Measurements from ENCODE around the gene TRIM69.
A peak's percentile ranks its signal among the peaks of the same experiment; 100 is the strongest.

Gene TRIM69

GRCh38 chr15:44705986-44706385, 30.3 kb upstream of the TRIM69 start:
- Histone ChIP-seq H3K9me3 (ENCODE audit: low read depth, low read length) (no peaks in the 10 kb centered on the region), H3K36me3 (ENCODE audit: insufficient read depth, low read length) (no peaks in the 10 kb centered on the region), H3K4me3 (no peak overlapping the region), H3K9ac (ENCODE audit: insufficient read length) (no peak overlapping the region), H3K27ac (no peak overlapping the region)
- TF ChIP-seq POLR2AphosphoS5 (IDR thresholded peaks at IDR 0.05; ENCODE audit: borderline replicate concordance, low read depth, low read length), result no peak
- no peak for TF ChIP-seq FOXP2 (optimal IDR thresholded peaks at IDR 0.05; ENCODE audit: control extremely low read depth, extremely low read length, insufficient read depth)
- TF ChIP-seq EZH2 (IDR thresholded peaks at IDR 0.05), result no peak
- DNase-seq (ENCODE audit: low read depth, low spot score), result no peak

- H3K9me3 ChIP-seq (ENCODE audit: low read depth, low read length), result no peaks in the 10 kb centered on the region
- no peak overlapping the region for H3K27ac ChIP-seq
- DNase-seq (ENCODE audit: low read depth, low spot score), result no peak
- no peak overlapping the region for H3K9ac ChIP-seq (ENCODE audit: insufficient read length)
- H3K36me3 ChIP-seq (ENCODE audit: insufficient read depth, low read length), result no peaks in the 10 kb centered on the region
- H3K4me3 ChIP-seq, result no peak overlapping the region
- TF ChIP-seq POLR2AphosphoS5 (IDR thresholded peaks at IDR 0.05; ENCODE audit: borderline replicate concordance, low read depth, low read length) (no peak), EZH2 (IDR thresholded peaks at IDR 0.05) (no peak), FOXP2 (optimal IDR thresholded peaks at IDR 0.05; ENCODE audit: control extremely low read depth, extremely low read length, insufficient read depth) (no peak)
These were observed 29.9 kb upstream of the TRIM69 start for GRCh38 chr15:44706401-44706800.

- no peaks in the 10 kb centered on the region for H3K9me3 ChIP-seq (ENCODE audit: low read depth, low read length)
- no peaks in the 10 kb centered on the region for H3K36me3 ChIP-seq (ENCODE audit: insufficient read depth, low read length)
- H3K9ac ChIP-seq (ENCODE audit: insufficient read length), result no peak overlapping the region
- DNase-seq (ENCODE audit: low read depth, low spot score), result no peak
- no peak overlapping the region for H3K4me3 ChIP-seq
- no peak for TF ChIP-seq EZH2 (IDR thresholded peaks at IDR 0.05)
- no peak for TF ChIP-seq POLR2AphosphoS5 (IDR thresholded peaks at IDR 0.05; ENCODE audit: borderline replicate concordance, low read depth, low read length)
- no peak for TF ChIP-seq FOXP2 (optimal IDR thresholded peaks at IDR 0.05; ENCODE audit: control extremely low read depth, extremely low read length, insufficient read depth)
- H3K27ac ChIP-seq, result no peak overlapping the region
These were observed 29.2 kb upstream of the TRIM69 start for GRCh38 chr15:44706946-44707636.

DNA sequence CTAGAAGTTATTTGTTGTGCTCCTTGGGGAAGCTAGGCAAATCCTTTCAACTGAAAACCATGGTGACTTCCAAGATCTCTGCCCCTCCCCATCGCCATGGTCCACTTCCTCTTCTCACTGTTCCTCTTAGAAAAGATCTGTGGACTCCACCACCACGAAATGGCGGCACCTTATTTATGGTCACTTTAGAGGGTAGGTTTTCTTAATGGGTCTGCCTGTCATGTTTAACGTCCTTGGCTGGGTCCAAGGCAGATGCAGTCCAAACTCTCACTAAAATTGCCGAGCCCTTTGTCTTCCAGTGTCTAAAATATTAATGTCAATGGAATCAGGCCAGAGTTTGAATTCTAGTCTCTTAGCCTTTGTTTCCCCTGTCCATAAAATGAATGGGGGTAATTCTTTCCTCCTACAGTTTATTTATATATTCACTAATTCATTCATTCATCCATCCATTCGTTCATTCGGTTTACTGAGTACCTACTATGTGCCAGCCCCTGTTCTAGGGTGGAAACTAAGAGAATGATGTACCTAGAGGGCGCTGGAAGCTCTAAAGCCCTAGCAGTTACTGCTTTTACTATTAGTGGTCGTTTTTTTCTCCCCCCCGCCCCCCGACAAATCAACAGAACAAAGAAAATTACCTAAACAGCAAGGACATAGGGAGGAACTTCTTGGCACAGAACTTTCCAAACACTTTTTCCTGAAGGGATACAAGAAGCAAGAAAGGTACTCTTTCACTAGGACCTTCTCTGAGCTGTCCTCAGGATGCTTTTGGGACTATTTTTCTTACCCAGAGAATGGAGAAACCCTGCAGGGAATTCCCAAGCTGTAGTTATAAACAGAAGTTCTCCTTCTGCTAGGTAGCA, 25.9 kb upstream of the TRIM69 start:
- Histone ChIP-seq H3K27ac (peak overlapping the region; percentile 80), H3K9ac (ENCODE audit: insufficient read length) (peak overlapping the region; percentile 80), H3K36me3 (ENCODE audit: insufficient read depth, low read length) (peaks cover 8% of the 10 kb centered on the region), H3K9me3 (ENCODE audit: low read depth, low read length) (no peaks in the 10 kb centered on the region), H3K4me3 (peak overlapping the region; percentile 95)
- TF ChIP-seq EZH2 (IDR thresholded peaks at IDR 0.05) (no peak), FOXP2 (optimal IDR thresholded peaks at IDR 0.05; ENCODE audit: control extremely low read depth, extremely low read length, insufficient read depth) (no peak), POLR2AphosphoS5 (IDR thresholded peaks at IDR 0.05; ENCODE audit: borderline replicate concordance, low read depth, low read length) (no peak)
- DNase-seq (ENCODE audit: low read depth, low spot score), result no peak

DNA sequence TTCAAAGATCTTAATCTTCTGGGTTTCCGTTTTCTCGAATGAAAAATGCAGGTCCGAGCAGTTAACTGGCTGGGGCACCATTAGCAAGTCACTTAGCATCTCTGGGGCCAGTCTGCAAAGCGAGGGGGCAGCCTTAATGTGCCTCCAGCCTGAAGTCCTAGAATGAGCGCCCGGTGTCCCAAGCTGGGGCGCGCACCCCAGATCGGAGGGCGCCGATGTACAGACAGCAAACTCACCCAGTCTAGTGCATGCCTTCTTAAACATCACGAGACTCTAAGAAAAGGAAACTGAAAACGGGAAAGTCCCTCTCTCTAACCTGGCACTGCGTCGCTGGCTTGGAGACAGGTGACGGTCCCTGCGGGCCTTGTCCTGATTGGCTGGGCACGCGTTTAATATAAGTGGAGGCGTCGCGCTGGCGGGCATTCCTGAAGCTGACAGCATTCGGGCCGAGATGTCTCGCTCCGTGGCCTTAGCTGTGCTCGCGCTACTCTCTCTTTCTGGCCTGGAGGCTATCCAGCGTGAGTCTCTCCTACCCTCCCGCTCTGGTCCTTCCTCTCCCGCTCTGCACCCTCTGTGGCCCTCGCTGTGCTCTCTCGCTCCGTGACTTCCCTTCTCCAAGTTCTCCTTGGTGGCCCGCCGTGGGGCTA, 25.1 kb upstream of the TRIM69 start, which contains the start of the genes B2M and PATL2:
Gene B2M (plus strand): TSS at position 422 of the 647 bp plus-strand sequence. CDS start 30 bp downstream, at position 452.
Gene PATL2 (minus strand): TSS at position 228 of the 647 bp plus-strand sequence. CDS start 34,833 bp downstream, outside the sequence.
- peaks cover 16% of the 10 kb centered on the region for H3K36me3 ChIP-seq (ENCODE audit: insufficient read depth, low read length)
- H3K9me3 ChIP-seq (ENCODE audit: low read depth, low read length), result no peaks in the 10 kb centered on the region
- peak within 1 kb of the TSS; percentile 95 for H3K4me3 ChIP-seq
- TF ChIP-seq POLR2AphosphoS5 (IDR thresholded peaks at IDR 0.05; ENCODE audit: borderline replicate concordance, low read depth, low read length) (peak; percentile 100), EZH2 (IDR thresholded peaks at IDR 0.05) (no peak), FOXP2 (optimal IDR thresholded peaks at IDR 0.05; ENCODE audit: control extremely low read depth, extremely low read length, insufficient read depth) (no peak)
- peak within 1 kb of the TSS; percentile 80 for H3K27ac ChIP-seq
- peak within 1 kb of the TSS; percentile 91 for H3K9ac ChIP-seq (ENCODE audit: insufficient read length)
- peak; percentile 92 for DNase-seq (ENCODE audit: low read depth, low spot score)

DNA sequence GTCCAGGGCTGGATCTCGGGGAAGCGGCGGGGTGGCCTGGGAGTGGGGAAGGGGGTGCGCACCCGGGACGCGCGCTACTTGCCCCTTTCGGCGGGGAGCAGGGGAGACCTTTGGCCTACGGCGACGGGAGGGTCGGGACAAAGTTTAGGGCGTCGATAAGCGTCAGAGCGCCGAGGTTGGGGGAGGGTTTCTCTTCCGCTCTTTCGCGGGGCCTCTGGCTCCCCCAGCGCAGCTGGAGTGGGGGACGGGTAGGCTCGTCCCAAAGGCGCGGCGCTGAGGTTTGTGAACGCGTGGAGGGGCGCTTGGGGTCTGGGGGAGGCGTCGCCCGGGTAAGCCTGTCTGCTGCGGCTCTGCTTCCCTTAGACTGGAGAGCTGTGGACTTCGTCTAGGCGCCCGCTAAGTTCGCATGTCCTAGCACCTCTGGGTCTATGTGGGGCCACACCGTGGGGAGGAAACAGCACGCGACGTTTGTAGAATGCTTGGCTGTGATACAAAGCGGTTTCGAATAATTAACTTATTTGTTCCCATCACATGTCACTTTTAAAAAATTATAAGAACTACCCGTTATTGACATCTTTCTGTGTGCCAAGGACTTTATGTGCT, 24.5 kb upstream of the TRIM69 start:
- DNase-seq (ENCODE audit: low read depth, low spot score), result no peak
- H3K9ac ChIP-seq (ENCODE audit: insufficient read length), result peak overlapping the region; percentile 91
- no peaks in the 10 kb centered on the region for H3K9me3 ChIP-seq (ENCODE audit: low read depth, low read length)
- TF ChIP-seq EZH2 (IDR thresholded peaks at IDR 0.05) (no peak), FOXP2 (optimal IDR thresholded peaks at IDR 0.05; ENCODE audit: control extremely low read depth, extremely low read length, insufficient read depth) (no peak), POLR2AphosphoS5 (IDR thresholded peaks at IDR 0.05; ENCODE audit: borderline replicate concordance, low read depth, low read length) (no peak)
- H3K27ac ChIP-seq, result peak overlapping the region; percentile 79
- H3K4me3 ChIP-seq, result peak overlapping the region; percentile 95
- peaks cover 22% of the 10 kb centered on the region for H3K36me3 ChIP-seq (ENCODE audit: insufficient read depth, low read length)

- TF ChIP-seq POLR2AphosphoS5 (IDR thresholded peaks at IDR 0.05; ENCODE audit: borderline replicate concordance, low read depth, low read length) (0 out of 2 replicates have a peak, but pooled peaks have one; percentile 31), EZH2 (IDR thresholded peaks at IDR 0.05) (no peak)
- Histone ChIP-seq H3K9me3 (ENCODE audit: low read depth, low read length) (no peaks in the 10 kb centered on the region), H3K36me3 (ENCODE audit: insufficient read depth, low read length) (peaks cover 28% of the 10 kb centered on the region), H3K27ac (peak overlapping the region; percentile 79; the same call in 1 of the 2 replicates), H3K4me3 (peak overlapping the region; percentile 95), H3K9ac (ENCODE audit: insufficient read length) (peak overlapping the region; percentile 91)
- DNase-seq (ENCODE audit: low read depth, low spot score), result no peak
These were observed 23.9 kb upstream of the TRIM69 start for GRCh38 chr15:44712346-44713005.
